ENCODE results near the gene FANCL. TPM values are rescaled to one million over a fixed set of nuclear protein-coding genes. Genes with fewer than 3 reads are reported as not detected.
"Not testable (repeated sequence)": the region's sequence is repeated elsewhere in the genome, so short reads cannot be mapped to it uniquely, and the experiment has no call there.

Gene FANCL
- total RNA-seq, 1 donor from 2014 or later: 3.2 TPM

DNA sequence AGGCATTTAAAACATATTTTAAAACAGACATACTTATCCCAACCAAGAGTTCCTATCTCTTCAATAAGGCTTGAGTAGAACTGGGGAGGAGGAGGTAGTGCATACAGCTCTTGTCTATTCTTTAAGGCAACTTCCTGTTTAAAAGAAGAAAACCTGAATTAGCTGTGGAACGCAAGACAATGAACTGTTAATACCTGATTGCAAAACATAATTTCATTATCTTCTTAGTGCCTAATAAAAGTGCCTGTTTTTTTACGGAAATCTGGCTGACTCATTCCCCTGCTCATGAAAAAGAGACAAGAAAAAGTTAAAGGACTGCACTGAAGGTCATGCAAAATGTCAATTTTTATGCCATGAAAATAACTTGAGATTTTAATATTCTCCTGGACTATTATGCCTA is 19.2 kb downstream of the FANCL start:
- DNase-seq (ENCODE audit: low spot score in 2 of 2): no peak
- TF ChIP-seq, protein P1, sequence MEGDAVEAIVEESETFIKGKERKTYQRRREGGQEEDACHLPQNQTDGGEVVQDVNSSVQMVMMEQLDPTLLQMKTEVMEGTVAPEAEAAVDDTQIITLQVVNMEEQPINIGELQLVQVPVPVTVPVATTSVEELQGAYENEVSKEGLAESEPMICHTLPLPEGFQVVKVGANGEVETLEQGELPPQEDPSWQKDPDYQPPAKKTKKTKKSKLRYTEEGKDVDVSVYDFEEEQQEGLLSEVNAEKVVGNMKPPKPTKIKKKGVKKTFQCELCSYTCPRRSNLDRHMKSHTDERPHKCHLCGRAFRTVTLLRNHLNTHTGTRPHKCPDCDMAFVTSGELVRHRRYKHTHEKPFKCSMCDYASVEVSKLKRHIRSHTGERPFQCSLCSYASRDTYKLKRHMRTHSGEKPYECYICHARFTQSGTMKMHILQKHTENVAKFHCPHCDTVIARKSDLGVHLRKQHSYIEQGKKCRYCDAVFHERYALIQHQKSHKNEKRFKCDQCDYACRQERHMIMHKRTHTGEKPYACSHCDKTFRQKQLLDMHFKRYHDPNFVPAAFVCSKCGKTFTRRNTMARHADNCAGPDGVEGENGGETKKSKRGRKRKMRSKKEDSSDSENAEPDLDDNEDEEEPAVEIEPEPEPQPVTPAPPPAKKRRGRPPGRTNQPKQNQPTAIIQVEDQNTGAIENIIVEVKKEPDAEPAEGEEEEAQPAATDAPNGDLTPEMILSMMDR (IDR thresholded peaks at IDR 0.05): no peak
- H3K27ac ChIP-seq: no peak overlapping the region
- intact Hi-C loops (cut with DNase I): no loop called here
- H3K36me3 ChIP-seq: peaks cover 4 to 7% of the 10 kb centered on the region in 2 donors
- H3K4me1 ChIP-seq: no peaks in the 10 kb centered on the region
- no peak overlapping the region for H3K4me3 ChIP-seq
- H3K9me3 ChIP-seq: no peaks in the 10 kb centered on the region
- no peaks in the 10 kb centered on the region for H3K27me3 ChIP-seq

DNA sequence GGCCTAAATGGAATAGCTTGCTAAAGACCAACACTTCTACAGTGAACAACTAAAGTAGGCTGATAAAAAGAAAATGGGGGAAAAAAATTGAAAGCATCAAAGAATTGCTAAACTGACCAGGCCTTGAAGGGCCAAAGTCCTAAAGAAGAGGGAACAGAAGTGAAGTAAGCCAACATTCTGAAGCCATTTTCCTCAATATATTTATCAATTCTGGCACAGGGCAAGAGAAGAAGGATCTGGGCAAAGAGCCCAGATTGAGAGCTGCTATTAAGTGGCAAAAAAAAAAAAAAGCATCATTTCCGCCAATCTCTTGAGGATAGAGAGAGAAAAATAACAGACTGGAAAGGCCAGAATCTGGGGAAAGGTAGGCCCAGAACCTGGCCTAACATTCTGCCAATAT is 25.7 kb downstream of the FANCL start:
- TF ChIP-seq, protein P1 (IDR thresholded peaks at IDR 0.05): no peak
- H3K9me3 ChIP-seq: no peaks in the 10 kb centered on the region
- intact Hi-C loops (cut with DNase I): no loop called here
- no peaks in the 10 kb centered on the region for H3K27me3 ChIP-seq
- H3K27ac ChIP-seq: no peak overlapping the region
- H3K4me3 ChIP-seq: no peak overlapping the region
- DNase-seq (ENCODE audit: low spot score in 2 of 2): no peak
- no peaks in the 10 kb centered on the region for H3K4me1 ChIP-seq
- H3K36me3 ChIP-seq: peaks cover 3 to 14% of the 10 kb centered on the region in 2 donors

DNA sequence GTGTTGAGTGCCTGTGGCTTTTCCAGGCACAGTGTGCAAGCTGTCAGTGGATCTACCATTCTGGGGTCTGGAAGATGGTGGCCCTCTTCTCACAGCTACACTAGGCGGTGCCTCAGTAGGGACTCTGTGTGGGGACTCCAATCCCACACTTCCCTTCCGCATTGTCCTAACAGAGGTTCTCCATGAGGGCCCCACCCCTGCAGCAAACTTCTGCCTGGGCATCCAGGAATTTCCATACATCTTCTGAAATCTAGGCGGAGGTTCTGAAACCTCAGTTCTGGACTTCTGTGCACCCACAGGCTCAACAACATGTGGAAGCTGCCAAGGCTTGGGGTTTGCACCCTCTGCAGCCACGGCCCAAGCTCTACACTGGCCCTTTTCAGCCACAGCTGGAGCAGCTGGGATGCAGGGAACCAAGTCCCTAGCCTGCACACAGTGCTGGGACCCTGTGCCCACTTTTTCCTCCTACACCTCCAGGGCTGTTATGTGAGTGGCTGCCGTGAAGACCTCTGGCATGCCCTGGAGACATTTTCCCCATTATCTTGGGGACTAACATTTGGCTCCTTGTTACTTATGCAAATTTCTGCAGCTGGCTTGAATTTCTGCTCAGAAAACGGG is 30.1 kb downstream of the FANCL start:
- H3K9me3 ChIP-seq; H3K4me3 ChIP-seq; H3K27me3 ChIP-seq; H3K4me1 ChIP-seq; DNase-seq (ENCODE audit: low spot score in 2 of 2); intact Hi-C loops (cut with DNase I); H3K27ac ChIP-seq: not testable (repeated sequence)
- peaks cover 3 to 14% of the 10 kb centered on the region in 2 donors for H3K36me3 ChIP-seq

DNA sequence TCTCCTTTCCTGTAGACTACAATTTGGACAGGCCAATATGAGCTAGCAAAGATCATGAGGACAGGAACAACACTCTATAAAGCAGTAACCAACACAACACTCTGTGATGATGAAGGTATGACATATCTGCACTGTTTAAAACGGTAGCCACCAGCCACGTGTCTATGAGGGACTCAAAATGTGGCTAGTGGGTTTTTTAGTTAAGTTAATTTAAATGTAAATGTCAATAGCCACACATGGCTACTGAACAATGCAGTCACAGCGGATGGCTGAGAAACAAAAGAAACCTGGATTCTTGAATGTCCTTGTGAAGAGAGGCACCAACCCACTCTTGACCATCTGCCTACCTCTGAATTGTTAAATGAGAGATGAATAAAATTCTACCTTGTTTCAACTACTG is 33.9 kb downstream of the FANCL start:
- TF ChIP-seq, protein P1 (IDR thresholded peaks at IDR 0.05): no peak
- no peak overlapping the region for H3K27ac ChIP-seq
- H3K4me3 ChIP-seq: no peak overlapping the region
- peaks cover 3 to 13% of the 10 kb centered on the region in 2 donors for H3K36me3 ChIP-seq
- DNase-seq (ENCODE audit: low spot score in 2 of 2): no peak
- intact Hi-C loops (cut with DNase I): no loop called here
- no peaks in the 10 kb centered on the region for H3K27me3 ChIP-seq
- H3K9me3 ChIP-seq: no peaks in the 10 kb centered on the region
- H3K4me1 ChIP-seq: no peaks in the 10 kb centered on the region

DNA sequence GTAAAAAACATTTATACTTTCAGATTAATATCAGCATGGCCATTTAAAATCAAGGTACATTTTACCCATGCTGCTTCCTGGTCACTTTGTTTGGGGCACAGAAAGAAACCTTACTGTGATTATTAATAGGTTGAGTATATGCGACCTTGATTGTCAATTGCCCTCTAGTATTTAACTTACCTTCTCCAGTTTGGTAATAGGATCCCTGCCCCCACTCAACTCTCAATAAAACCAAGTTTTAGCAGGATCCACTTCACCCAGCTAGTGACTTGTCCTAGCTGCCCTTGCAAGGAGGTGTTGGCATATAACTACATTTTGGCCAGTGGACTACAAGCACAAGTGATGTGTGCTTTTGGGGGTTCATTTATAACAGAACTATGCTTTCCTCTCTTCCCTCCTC is 34.3 kb downstream of the FANCL start:
- Histone ChIP-seq H3K4me1 (no peaks in the 10 kb centered on the region), H3K27me3 (no peaks in the 10 kb centered on the region), H3K27ac (no peak overlapping the region), H3K36me3 (peaks cover 3 to 9% of the 10 kb centered on the region in 2 donors), H3K9me3 (no peaks in the 10 kb centered on the region), H3K4me3 (no peak overlapping the region)
- intact Hi-C loops (cut with DNase I): no loop called here
- TF ChIP-seq, protein P1 (IDR thresholded peaks at IDR 0.05): no peak
- DNase-seq (ENCODE audit: low spot score in 2 of 2): no peak

DNA sequence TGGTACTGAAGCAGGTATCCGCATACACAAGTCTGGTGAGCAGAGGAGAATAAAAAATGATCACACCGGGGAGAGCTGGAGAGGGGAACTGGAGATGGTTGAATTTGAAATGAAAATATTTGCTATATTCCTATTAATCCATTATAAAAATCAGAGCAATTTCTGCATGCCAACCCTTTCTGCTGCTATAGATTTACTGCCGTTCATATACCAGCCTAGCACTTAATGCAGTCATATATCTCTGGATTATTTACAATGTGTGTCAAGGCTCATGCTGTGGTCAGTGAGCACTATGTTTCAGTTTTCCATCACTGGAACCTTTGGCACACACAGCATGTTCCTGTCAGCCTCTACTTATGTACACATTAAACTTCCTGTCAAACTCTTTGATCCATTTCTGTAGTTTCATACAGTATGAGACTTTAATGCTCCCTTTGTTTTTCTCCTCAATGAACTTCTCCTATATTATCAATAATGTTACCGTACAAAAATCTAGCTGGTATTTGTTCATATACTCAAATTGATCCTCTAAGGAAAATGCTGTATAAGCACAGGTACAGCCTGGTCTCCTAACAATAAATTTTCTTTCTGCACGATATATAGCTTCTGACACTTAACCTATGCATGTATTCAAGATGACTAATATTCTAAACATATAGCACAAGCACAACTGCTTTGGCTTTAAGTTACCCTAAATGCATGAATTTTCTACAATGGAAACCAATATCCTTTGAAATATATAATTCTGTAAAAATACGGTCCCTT is 36.7 kb downstream of the FANCL start:
- no peaks in the 10 kb centered on the region for H3K36me3 ChIP-seq
- no peaks in the 10 kb centered on the region for H3K27me3 ChIP-seq
- intact Hi-C loops (cut with DNase I): no loop called here
- no peaks in the 10 kb centered on the region for H3K4me1 ChIP-seq
- no peaks in the 10 kb centered on the region for H3K9me3 ChIP-seq
- H3K4me3 ChIP-seq: no peak overlapping the region
- no peak overlapping the region for H3K27ac ChIP-seq
- DNase-seq (ENCODE audit: low spot score in 2 of 2): no peak
- TF ChIP-seq, protein P1 (IDR thresholded peaks at IDR 0.05): no peak

Data from ascending aorta (tissue), 2 donors.